A549 (cell line): ENCODE measurements around the gene TPGS1. TPM values are rescaled to one million over a fixed set of nuclear protein-coding genes. Genes with fewer than 3 reads are reported as not detected.

Experiments used
- ATAC-seq, 2 experiments: fragments of 200-7000 bp in 1 of 2; fragments of >200 bp in 1 of 2; cut with Nextera tagmentation in 1 of 2; cut with Tn5 transposase in 1 of 2; 3 replicates each; pipeline versions ENCODE4 v1.8.0 to v1.9.1; 2018 to 2020; ENCODE audit warnings: mild to moderate bottlenecking in 1 of 2, moderate library complexity in 1 of 2
- CTCF ChIA-PET: fragments of 300-600 bp; sonication (Branson Sonifier 250); formaldehyde crosslinking; extraction: SDS; loops from one replicate; lab custom pipeline; 2021; ENCODE audit warnings: antibody characterized with exemption, inconsistent platforms; lab: Yijun Ruan, JAX
- POLR2A ChIA-PET: fragments of 350-600 bp; formaldehyde crosslinking; extraction: SDS; loops from one replicate; lab custom pipeline; 2021; ENCODE audit warnings: antibody characterized with exemption, inconsistent platforms; lab: Yijun Ruan, JAX
- DNase-seq, 2 experiments: peaks; one replicate each; pipeline versions ENCODE4 v3.0.0 to v3.0.0-alpha.2; 2011 to 2016; ENCODE audit warnings: low read depth in 1 of 2, low spot score in 1 of 2
- FAIRE-seq: peaks from 2 replicates; lab custom pipeline; 2011; peaks lifted over from hg19 to GRCh38; lab: Jason Lieb, UNC
- H3K27ac ChIP-seq, 2 experiments: fragments of >200 bp; sonication (Bioruptor Twin); formaldehyde crosslinking; 3 replicates each; pipeline ENCODE4 v1.5.1; 2016 to 2017
- H3K4me1 ChIP-seq: fragments of >200 bp; sonication (Bioruptor Twin); formaldehyde crosslinking; 3 replicates; pipeline ENCODE4 v1.6.1; 2016
- H3K4me2 ChIP-seq: fragments of >200 bp; sonication (Bioruptor Twin); formaldehyde crosslinking; 3 replicates; pipeline ENCODE4 v1.6.1; 2016
- H3K4me3 ChIP-seq: fragments of >200 bp; sonication (Bioruptor Twin); formaldehyde crosslinking; 3 replicates; pipeline ENCODE4 v1.5.1; 2016
- H3K9me3 ChIP-seq: fragments of >200 bp; sonication (Bioruptor Twin); formaldehyde crosslinking; 3 replicates; pipeline ENCODE4 v1.6.1; 2016
- BCL3 ChIP-seq: fragments of >200 bp; sonication (Bioruptor Twin); formaldehyde crosslinking; IDR thresholded peaks from 3 replicates; pipeline ENCODE4 v1.6.1; 2016
- CBX2 ChIP-seq: fragments of 200-600 bp; sonication (generic); IDR thresholded peaks from 2 replicates; pipeline ENCODE4 v1.6.1; 2016; ENCODE audit warnings: low read depth, mild to moderate bottlenecking, borderline replicate concordance
- CHD4 ChIP-seq: fragments of 200-600 bp; sonication (generic); IDR thresholded peaks from 2 replicates; pipeline ENCODE4 v1.6.1; 2016; ENCODE audit warnings: antibody characterized with exemption, mild to moderate bottlenecking, borderline replicate concordance
- EHMT2 ChIP-seq: fragments of 200-600 bp; sonication (generic); IDR thresholded peaks from 2 replicates; pipeline ENCODE4 v1.6.1; 2016; ENCODE audit warnings: antibody characterized with exemption, low read depth, mild to moderate bottlenecking, moderate library complexity
- ELK1 ChIP-seq: fragments of 150-350 bp; IDR thresholded peaks from 2 replicates; pipeline ENCODE4 v1.6.1; 2014; ENCODE audit warnings: low read depth, mild to moderate bottlenecking, low read length
- EP300 ChIP-seq, 2 experiments: fragments of >200 bp; sonication (Bioruptor Twin); formaldehyde crosslinking; IDR thresholded peaks; 2 replicates in 1 of 2; 3 replicates in 1 of 2; pipeline ENCODE4 v1.6.1; 2016 to 2017
- FOSL2 ChIP-seq, 2 experiments: fragments of 450-650 bp in 1 of 2; fragments of >200 bp in 1 of 2; sonication (Bioruptor Twin) in 1 of 2; formaldehyde crosslinking; IDR thresholded peaks; 2 replicates each; pipeline versions ENCODE4 v1.5.0 to v1.6.1; 2016 to 2020; ENCODE audit warnings: mild to moderate bottlenecking in 1 of 2, moderate library complexity in 1 of 2
- FOXS1 ChIP-seq: fragments of 250-450 bp; sonication (Bioruptor Pico); IDR thresholded peaks from 2 replicates; pipeline ENCODE4 v1.5.0; 2020; ENCODE audit warnings: mild to moderate bottlenecking, moderate library complexity
- GATA3 ChIP-seq: IDR thresholded peaks from 2 replicates; pipeline ENCODE4 v1.6.1; 2012; ENCODE audit warnings: borderline replicate concordance
- HMGXB4 ChIP-seq: fragments of 250-450 bp; sonication (Bioruptor Pico); IDR thresholded peaks from 2 replicates; pipeline ENCODE4 v1.5.0; 2021; ENCODE audit warnings: mild to moderate bottlenecking, moderate library complexity, borderline replicate concordance
- HOXB13 ChIP-seq: fragments of 250-450 bp; sonication (Bioruptor Pico); IDR thresholded peaks from 2 replicates; pipeline ENCODE4 v1.5.0; 2020; ENCODE audit warnings: low read depth, mild to moderate bottlenecking, moderate library complexity
- JUN ChIP-seq, 2 experiments: fragments of >200 bp; sonication (Bioruptor Twin); formaldehyde crosslinking; IDR thresholded peaks; 2 replicates in 1 of 2; 3 replicates in 1 of 2; pipeline ENCODE4 v1.6.1; 2016 to 2017
- KDM5A ChIP-seq: fragments of 200-600 bp; sonication (generic); IDR thresholded peaks from 2 replicates; pipeline ENCODE4 v1.6.1; 2016; ENCODE audit warnings: antibody characterized with exemption, mild to moderate bottlenecking
- MAFK ChIP-seq: fragments of 450-650 bp; IDR thresholded peaks from 2 replicates; pipeline ENCODE4 v1.6.1; 2014; ENCODE audit not compliant: partially characterized antibody
- NFE2L2 ChIP-seq: fragments of 150-350 bp; conservative IDR thresholded peaks from 2 replicates; pipeline ENCODE4 v1.6.1; 2014; ENCODE audit warnings: low read length
- NR3C1 ChIP-seq: fragments of >200 bp; sonication (Bioruptor Twin); formaldehyde crosslinking; IDR thresholded peaks from 3 replicates; pipeline ENCODE4 v1.6.1; 2017
- PHF8 ChIP-seq: fragments of 200-600 bp; sonication (generic); IDR thresholded peaks from 2 replicates; pipeline ENCODE4 v1.6.1; 2016; ENCODE audit warnings: low read depth, mild to moderate bottlenecking, antibody characterized with exemption, moderate library complexity, borderline replicate concordance
- POLR2AphosphoS2 ChIP-seq: conservative IDR thresholded peaks from 2 replicates; pipeline ENCODE4 v1.6.1; 2012; ENCODE audit warnings: low read length, improper control_type of control experiment, inconsistent platforms
- RFX5 ChIP-seq: fragments of 450-650 bp; IDR thresholded peaks from 2 replicates; pipeline ENCODE4 v1.7.1; 2014; ENCODE audit warnings: antibody characterized with exemption, mild to moderate bottlenecking, moderate library complexity
- TP53 ChIP-seq: fragments of 250-450 bp; sonication (Bioruptor Pico); IDR thresholded peaks from 2 replicates; pipeline ENCODE4 v1.5.0; 2021; ENCODE audit warnings: mild to moderate bottlenecking, moderate library complexity
- ZFP36 ChIP-seq: fragments of 450-650 bp; IDR thresholded peaks from 2 replicates; pipeline ENCODE4 v1.6.1; 2014; ENCODE audit warnings: borderline replicate concordance; ENCODE audit not compliant: partially characterized antibody
- WGBS: methylation state at CpG from one replicate; pipeline ENCODE4 v1.1.6; 2017; ENCODE audit errors: missing lambda C conversion rate; 5-methylcytosine and 5-hydroxymethylcytosine counted together
- polyA plus RNA-seq, 4 experiments: library from polyadenylated mRNA; depleted of rRNA in 3 of 4; stranded (reverse); fragments of >200 nt; fragmentation: RNase III in 1 of 4; extraction: RNeasy Plus Mini Kit Qiagen cat#74134 plus additional on column Dnase treatment in 1 of 4; gene quantifications; 2 replicates in 3 of 4; 3 replicates in 1 of 4; pipeline ENCODE4 v1.2.3, GENCODE V29; 2011 to 2017
- TF ChIP-seq, protein P1 (sequence below): fragments of 450-650 bp; IDR thresholded peaks from 2 replicates; pipeline ENCODE4 v1.6.1; 2014; ENCODE audit warnings: antibody characterized with exemption
- TF ChIP-seq, protein P2 (sequence below): fragments of >200 bp; sonication (Bioruptor Twin); formaldehyde crosslinking; IDR thresholded peaks from 2 replicates; pipeline ENCODE4 v1.6.1; 2016
- TF ChIP-seq, protein P3 (sequence below): fragments of 250-450 bp; sonication (Bioruptor Pico); IDR thresholded peaks from 2 replicates; pipeline ENCODE4 v1.5.0; 2020; ENCODE audit warnings: low read depth, mild to moderate bottlenecking, moderate library complexity

Gene TPGS1
- polyA plus RNA-seq, 2 of the 4 experiments (the other 2 are of a cell fraction), result 2.7 to 13.1 TPM

- ATAC-seq, result no peak
Measured at GRCh38 chr19:498977-499623, 8.2 kb upstream of the TPGS1 start.

DNA sequence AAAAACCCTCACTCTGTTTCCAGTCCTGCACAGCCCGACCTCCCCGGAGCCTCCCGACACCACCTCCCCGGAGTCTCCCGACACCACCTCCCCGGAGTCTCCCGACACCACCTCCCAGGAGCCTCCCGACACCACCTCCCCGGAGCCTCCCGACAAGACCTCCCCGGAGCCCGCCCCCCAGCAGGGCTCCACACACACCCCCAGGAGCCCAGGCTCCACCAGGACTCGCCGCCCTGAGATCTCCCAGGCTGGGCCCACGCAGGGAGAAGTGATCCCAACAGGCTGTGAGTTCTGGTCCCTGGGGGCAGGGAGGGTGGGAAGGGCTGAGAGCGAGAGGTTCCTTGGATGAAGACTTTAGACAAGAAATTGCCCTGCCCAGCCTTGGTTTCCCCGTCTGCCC is 5.7 kb upstream of the TPGS1 start:
- POLR2A ChIA-PET, result no interaction called here
- Histone ChIP-seq H3K9me3 (no peaks in the 10 kb centered on the region), H3K4me3 (no peak overlapping the region), H3K4me2 (no peak overlapping the region), H3K27ac (no peak overlapping the region), H3K4me1 (no peaks in the 10 kb centered on the region)
- 85% methylated on average over 7 of the region's 17 CpGs for WGBS
- ATAC-seq, result no peak
- TF ChIP-seq, protein P1, sequence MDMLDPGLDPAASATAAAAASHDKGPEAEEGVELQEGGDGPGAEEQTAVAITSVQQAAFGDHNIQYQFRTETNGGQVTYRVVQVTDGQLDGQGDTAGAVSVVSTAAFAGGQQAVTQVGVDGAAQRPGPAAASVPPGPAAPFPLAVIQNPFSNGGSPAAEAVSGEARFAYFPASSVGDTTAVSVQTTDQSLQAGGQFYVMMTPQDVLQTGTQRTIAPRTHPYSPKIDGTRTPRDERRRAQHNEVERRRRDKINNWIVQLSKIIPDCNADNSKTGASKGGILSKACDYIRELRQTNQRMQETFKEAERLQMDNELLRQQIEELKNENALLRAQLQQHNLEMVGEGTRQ, result no peak
- TF ChIP-seq EP300 (IDR thresholded peaks at IDR 0.05) (no peak), FOXS1 (CRISPR knock-in tag) (no peak), EHMT2 (no peak), HMGXB4 (CRISPR knock-in tag) (no peak), TP53 (CRISPR knock-in tag) (no peak), BCL3 (no peak), RFX5 (no peak), HOXB13 (no peak)
- TF ChIP-seq, protein P2, sequence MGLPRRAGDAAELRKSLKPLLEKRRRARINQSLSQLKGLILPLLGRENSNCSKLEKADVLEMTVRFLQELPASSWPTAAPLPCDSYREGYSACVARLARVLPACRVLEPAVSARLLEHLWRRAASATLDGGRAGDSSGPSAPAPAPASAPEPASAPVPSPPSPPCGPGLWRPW, result no peak
- TF ChIP-seq, protein P3, sequence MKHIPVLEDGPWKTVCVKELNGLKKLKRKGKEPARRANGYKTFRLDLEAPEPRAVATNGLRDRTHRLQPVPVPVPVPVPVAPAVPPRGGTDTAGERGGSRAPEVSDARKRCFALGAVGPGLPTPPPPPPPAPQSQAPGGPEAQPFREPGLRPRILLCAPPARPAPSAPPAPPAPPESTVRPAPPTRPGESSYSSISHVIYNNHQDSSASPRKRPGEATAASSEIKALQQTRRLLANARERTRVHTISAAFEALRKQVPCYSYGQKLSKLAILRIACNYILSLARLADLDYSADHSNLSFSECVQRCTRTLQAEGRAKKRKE (CRISPR knock-in tag), result no peak
- FAIRE-seq, result no peak
- no peak for DNase-seq
- CTCF ChIA-PET, result no interaction called here

More at GRCh38 chr19:498977-499623, 8.2 kb upstream of the TPGS1 start:
- Histone ChIP-seq H3K9me3 (no peaks in the 10 kb centered on the region), H3K4me2 (no peak overlapping the region), H3K4me1 (peaks cover 5% of the 10 kb centered on the region; the same call in 1 of the 3 replicates), H3K27ac (no peak overlapping the region), H3K4me3 (no peak overlapping the region)
- FAIRE-seq (no peak), DNase-seq (no peak)
- ChIA-PET POLR2A (no interaction called here), CTCF (no interaction called here)
- WGBS, result 76% methylated on average over 30 of the region's 31 CpGs
- TF ChIP-seq POLR2AphosphoS2, result no peak
- TF ChIP-seq ZFP36, result peak; percentile 38

GRCh38 chr19:504616-505015 is 2.7 kb upstream of the TPGS1 start:
- Histone ChIP-seq H3K9me3 (no peaks in the 10 kb centered on the region), H3K4me2 (no peak overlapping the region), H3K27ac (no peak overlapping the region), H3K4me1 (peaks cover 4% of the 10 kb centered on the region; the same call in 1 of the 3 replicates), H3K4me3 (no peak overlapping the region)
- WGBS, result 83% methylated on average over 3 of the region's 14 CpGs
- ChIA-PET CTCF (interaction anchor here (0.7 to 1.5 kb wide), 3 partner anchors 9 to 28 kb away, joined by 3 to 8 read pairs (median 3); partner anchors contain the start of gene MADCAM1), POLR2A (no interaction called here)
- no peak for FAIRE-seq
- no peak for ATAC-seq
- no peak for DNase-seq
- TF ChIP-seq FOSL2 (IDR thresholded peaks at IDR 0.05) (no peak), FOSL2 (CRISPR knock-in tag; IDR thresholded peaks at IDR 0.05) (no peak), GATA3 (no peak), JUN (IDR thresholded peaks at IDR 0.05) (no peak), PHF8 (no peak), BCL3 (no peak), ELK1 (no peak), NR3C1 (no peak), CHD4 (no peak), MAFK (no peak), CBX2 (no peak), NFE2L2 (no peak), ZFP36 (no peak), KDM5A (no peak)
- TF ChIP-seq, protein P3 (CRISPR knock-in tag), result no peak
